Measurements from ENCODE around the gene TMEM117. TPM values are rescaled to one million over a fixed set of nuclear protein-coding genes. Genes with fewer than 3 reads are reported as not detected.

Gene TMEM117
- total RNA-seq, 1 donor, result 22.4 TPM

GRCh38 chr12:44307506-44308168 lies 471.8 kb downstream of the TMEM117 start:
- DNase-seq (ENCODE audit: insufficient read length, low spot score, missing footprints), result no peak
- H3K4me2 ChIP-seq (ENCODE audit: insufficient read depth, low read length), result no peak overlapping the region
- no peaks in the 10 kb centered on the region for H4K20me1 ChIP-seq (ENCODE audit: insufficient read depth, low read length)
- H3K36me3 ChIP-seq (ENCODE audit: insufficient read depth, low read length), result no peaks in the 10 kb centered on the region
- H2AFZ ChIP-seq (ENCODE audit: low read length), result no peak overlapping the region
- no peaks in the 10 kb centered on the region for H3K27me3 ChIP-seq (ENCODE audit: insufficient read depth, low read length)
- no peak overlapping the region for H3K4me3 ChIP-seq (ENCODE audit: insufficient read depth, low read length)
- no peak for TF ChIP-seq CTCF (IDR thresholded peaks at IDR 0.05; ENCODE audit: extremely low read depth, low read depth, low read length)
- no peaks in the 10 kb centered on the region for H3K4me1 ChIP-seq (ENCODE audit: insufficient read depth, low read length)
- no peak overlapping the region for H3K27ac ChIP-seq (ENCODE audit: low read depth, low read length)
- H3K9me3 ChIP-seq (ENCODE audit: low read depth, low read length), result no peaks in the 10 kb centered on the region
- no peaks in the 10 kb centered on the region for H3K79me2 ChIP-seq (ENCODE audit: insufficient read depth, low read length)

- H2AFZ ChIP-seq (ENCODE audit: low read length), result no peak overlapping the region
- H3K79me2 ChIP-seq (ENCODE audit: insufficient read depth, low read length), result no peaks in the 10 kb centered on the region
- no peak overlapping the region for H3K27ac ChIP-seq (ENCODE audit: low read depth, low read length)
- H3K9me3 ChIP-seq (ENCODE audit: low read depth, low read length), result no peaks in the 10 kb centered on the region
- no peak for DNase-seq (ENCODE audit: insufficient read length, low spot score, missing footprints)
- no peak for TF ChIP-seq CTCF (IDR thresholded peaks at IDR 0.05; ENCODE audit: extremely low read depth, low read depth, low read length)
- no peaks in the 10 kb centered on the region for H3K36me3 ChIP-seq (ENCODE audit: insufficient read depth, low read length)
- no peaks in the 10 kb centered on the region for H4K20me1 ChIP-seq (ENCODE audit: insufficient read depth, low read length)
- H3K4me2 ChIP-seq (ENCODE audit: insufficient read depth, low read length), result no peak overlapping the region
- no peaks in the 10 kb centered on the region for H3K4me1 ChIP-seq (ENCODE audit: insufficient read depth, low read length)
- no peaks in the 10 kb centered on the region for H3K27me3 ChIP-seq (ENCODE audit: insufficient read depth, low read length)
- H3K4me3 ChIP-seq (ENCODE audit: insufficient read depth, low read length), result no peak overlapping the region
Measured at GRCh38 chr12:44313188-44313587, 477.3 kb downstream of the TMEM117 start.

- Histone ChIP-seq H3K9me3 (ENCODE audit: low read depth, low read length) (no peaks in the 10 kb centered on the region), H3K4me3 (ENCODE audit: insufficient read depth, low read length) (no peak overlapping the region), H3K4me1 (ENCODE audit: insufficient read depth, low read length) (no peaks in the 10 kb centered on the region), H3K79me2 (ENCODE audit: insufficient read depth, low read length) (no peaks in the 10 kb centered on the region), H3K36me3 (ENCODE audit: insufficient read depth, low read length) (no peaks in the 10 kb centered on the region), H2AFZ (ENCODE audit: low read length) (no peak overlapping the region), H3K27me3 (ENCODE audit: insufficient read depth, low read length) (no peaks in the 10 kb centered on the region), H4K20me1 (ENCODE audit: insufficient read depth, low read length) (no peaks in the 10 kb centered on the region), H3K27ac (ENCODE audit: low read depth, low read length) (no peak overlapping the region), H3K4me2 (ENCODE audit: insufficient read depth, low read length) (no peak overlapping the region)
- no peak for DNase-seq (ENCODE audit: insufficient read length, low spot score, missing footprints)
- TF ChIP-seq CTCF (IDR thresholded peaks at IDR 0.05; ENCODE audit: extremely low read depth, low read depth, low read length), result no peak
Measured at GRCh38 chr12:44314007-44314500, 478.2 kb downstream of the TMEM117 start.

GRCh38 chr12:44317651-44318126 lies 481.8 kb downstream of the TMEM117 start:
- Histone ChIP-seq H2AFZ (ENCODE audit: low read length) (no peak overlapping the region), H3K4me2 (ENCODE audit: insufficient read depth, low read length) (no peak overlapping the region), H3K9me3 (ENCODE audit: low read depth, low read length) (no peaks in the 10 kb centered on the region), H3K79me2 (ENCODE audit: insufficient read depth, low read length) (no peaks in the 10 kb centered on the region), H3K36me3 (ENCODE audit: insufficient read depth, low read length) (no peaks in the 10 kb centered on the region), H3K4me3 (ENCODE audit: insufficient read depth, low read length) (no peak overlapping the region), H3K27ac (ENCODE audit: low read depth, low read length) (no peak overlapping the region), H3K27me3 (ENCODE audit: insufficient read depth, low read length) (no peaks in the 10 kb centered on the region), H4K20me1 (ENCODE audit: insufficient read depth, low read length) (no peaks in the 10 kb centered on the region), H3K4me1 (ENCODE audit: insufficient read depth, low read length) (no peaks in the 10 kb centered on the region)
- DNase-seq (ENCODE audit: insufficient read length, low spot score, missing footprints), result peak; percentile 36
- peak; percentile 50 for TF ChIP-seq CTCF (IDR thresholded peaks at IDR 0.05; ENCODE audit: extremely low read depth, low read depth, low read length)

Measured in osteoblast (primary cell).